ENCODE data around the gene TMEM245.

- TF ChIP-seq POLR2A (IDR thresholded peaks at IDR 0.05; ENCODE audit: low read length): no peak
- no peak for TF ChIP-seq GATA1 (IDR thresholded peaks at IDR 0.05; ENCODE audit: low read depth, low read length)
Observed at GRCh38 chr9:109101202-109101595, 18.5 kb downstream of the TMEM245 start.
